ENCODE measurements around the gene DMRTB1.

The DMRTB1 gene

DNA sequence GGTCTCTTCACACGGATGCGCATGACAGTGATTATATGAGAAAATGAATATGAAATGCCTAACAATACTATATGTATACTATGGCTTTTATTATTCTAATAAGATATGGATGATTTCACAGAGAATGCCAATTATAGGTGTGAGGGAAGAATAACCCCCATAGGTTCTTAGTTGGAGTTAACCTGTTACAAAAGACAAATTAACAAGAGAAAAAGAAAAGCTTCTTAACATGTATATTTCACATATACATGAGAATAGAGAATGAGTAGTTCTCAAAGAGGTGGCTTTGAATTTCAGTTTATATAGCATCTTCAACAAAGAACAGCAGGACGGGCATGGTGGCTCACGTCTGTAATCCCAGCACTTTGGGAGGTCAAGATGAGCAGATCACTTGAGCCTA, 24.0 kb upstream of the DMRTB1 start:
- DNase-seq (ENCODE audit: low read depth in 2 of 2) = no peak

- DNase-seq (ENCODE audit: low read depth in 2 of 2) = no peak
Observed at GRCh38 chr1:53438427-53439336, 20.5 kb upstream of the DMRTB1 start.

GRCh38 chr1:53439337-53440207, 19.6 kb upstream of the DMRTB1 start:
- no peak for DNase-seq (ENCODE audit: low read depth in 2 of 2)

GRCh38 chr1:53440633-53441032, 18.6 kb upstream of the DMRTB1 start:
- DNase-seq (ENCODE audit: low read depth in 2 of 2) = no peak

DNA sequence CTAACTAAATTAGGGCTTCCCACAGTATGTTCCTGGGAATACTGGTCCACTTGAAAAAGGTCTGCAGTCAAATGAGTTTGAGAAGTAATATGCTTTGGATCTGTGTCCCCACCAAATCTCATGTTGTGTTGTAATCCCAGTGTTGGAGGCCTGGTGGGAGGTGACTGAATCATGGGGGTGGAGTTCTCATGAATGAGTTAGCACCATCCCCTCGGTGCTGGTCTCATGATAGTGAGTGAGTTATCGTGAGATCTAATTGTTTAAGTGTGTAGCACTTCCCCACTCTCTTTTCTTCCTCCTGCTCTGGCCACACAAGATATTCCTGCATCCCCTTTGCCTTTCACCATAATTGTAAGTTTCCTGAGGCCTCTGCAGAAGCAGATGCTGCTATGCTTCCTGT, 16.9 kb upstream of the DMRTB1 start:
- no peak for DNase-seq (ENCODE audit: low read depth in 2 of 2)

- no peak for DNase-seq (ENCODE audit: low read depth in 2 of 2)
Observed at GRCh38 chr1:53446051-53446450, 13.1 kb upstream of the DMRTB1 start.

DNA sequence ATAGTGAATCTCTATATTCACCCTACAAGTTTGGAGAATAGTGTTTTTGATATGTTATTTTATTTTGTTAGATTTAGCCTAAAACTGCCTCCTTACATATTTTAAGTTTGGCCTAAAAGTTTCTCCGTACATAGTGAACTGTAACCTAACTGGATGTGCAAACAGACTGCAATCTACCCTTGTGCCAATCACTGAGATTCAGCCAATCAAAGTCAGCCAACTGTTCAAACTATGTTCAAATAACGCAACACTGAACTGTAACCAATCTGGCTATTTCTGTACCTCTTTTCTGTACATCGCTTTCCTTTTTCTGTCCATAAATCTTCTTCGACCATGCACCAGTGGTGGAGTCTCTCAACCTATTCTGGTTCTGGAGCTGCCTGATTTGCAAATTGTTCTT, 11.8 kb upstream of the DMRTB1 start:
- no peak for DNase-seq (ENCODE audit: low read depth in 2 of 2)

- no peak for DNase-seq (ENCODE audit: low read depth in 2 of 2)
Observed at GRCh38 chr1:53448241-53448841, 10.9 kb upstream of the DMRTB1 start.

GRCh38 chr1:53449021-53449420, 10.2 kb upstream of the DMRTB1 start:
- DNase-seq (ENCODE audit: low read depth in 2 of 2) = no peak

DNA sequence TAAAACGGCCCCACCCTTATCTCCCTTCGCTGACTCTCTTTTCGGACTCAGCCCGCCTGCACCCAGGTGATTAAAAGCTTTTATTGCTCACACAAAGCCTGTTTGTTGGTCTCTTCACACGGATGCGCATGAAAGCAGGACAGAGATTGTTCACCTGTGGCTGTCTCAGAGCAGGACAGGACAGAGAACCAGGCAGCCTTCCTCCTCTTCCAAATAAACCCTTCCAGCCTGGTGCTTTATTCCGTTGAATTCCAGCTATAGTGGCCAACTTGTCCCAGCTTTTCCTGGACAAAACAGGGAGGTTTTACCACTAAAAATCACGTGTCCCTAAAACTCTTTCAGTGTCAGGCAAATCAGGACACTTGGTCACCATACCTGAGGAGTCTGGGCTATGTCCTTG, 9.5 kb upstream of the DMRTB1 start:
- no peak for DNase-seq (ENCODE audit: low read depth in 2 of 2)

- DNase-seq (ENCODE audit: low read depth in 2 of 2) = no peak
Observed at GRCh38 chr1:53450225-53450624, 9.0 kb upstream of the DMRTB1 start.

GRCh38 chr1:53454019-53454418, 5.2 kb upstream of the DMRTB1 start:
- DNase-seq (ENCODE audit: low read depth in 2 of 2) = no peak

- DNase-seq (ENCODE audit: low read depth in 2 of 2) = no peak
Observed at GRCh38 chr1:53455364-53455991, 3.7 kb upstream of the DMRTB1 start.

DNA sequence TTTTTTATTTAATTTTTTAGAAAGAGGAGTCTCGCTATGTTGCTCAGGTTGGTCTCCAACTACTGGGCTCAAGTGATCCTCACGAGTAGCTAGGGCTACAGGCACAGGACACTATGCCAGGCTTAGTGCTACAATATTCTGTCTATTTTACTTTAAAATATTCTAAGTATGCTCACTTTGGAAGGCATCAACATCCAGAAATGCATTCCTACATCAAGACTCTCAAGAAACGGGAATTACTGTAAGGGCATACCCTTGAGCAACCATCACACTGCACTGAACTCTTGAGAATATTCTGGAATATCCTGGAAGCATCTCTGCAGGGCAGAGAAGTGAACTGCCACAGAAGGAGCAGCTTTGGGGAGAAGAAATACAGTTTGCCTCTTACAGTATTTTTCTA, 565 bp upstream of the DMRTB1 start:
- DNase-seq (ENCODE audit: low read depth in 2 of 2) = no peak

DNA sequence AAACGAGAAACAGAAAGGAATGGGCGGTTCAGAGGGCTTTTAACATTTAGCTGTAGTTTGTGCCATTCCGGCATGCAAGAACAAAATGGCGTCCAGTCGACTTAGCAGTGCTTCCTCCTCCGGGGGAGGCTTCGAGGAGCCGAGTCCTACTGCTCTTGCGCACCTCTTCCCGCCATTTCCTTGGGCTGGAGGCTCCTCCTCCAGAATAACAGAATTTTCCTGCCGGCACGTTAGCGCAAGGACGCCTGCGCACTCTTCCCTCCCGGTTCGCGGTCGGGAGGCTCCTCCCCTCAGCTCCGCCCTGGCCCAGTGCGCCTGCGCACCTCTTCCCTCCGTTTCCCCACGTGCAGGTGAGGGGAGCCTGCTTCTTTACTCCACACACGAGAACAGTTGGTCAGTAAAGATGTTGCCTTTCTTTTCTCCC, 1.0 kb downstream of the DMRTB1 start:
- DNase-seq (ENCODE audit: low read depth in 2 of 2) = no peak

- DNase-seq (ENCODE audit: low read depth in 2 of 2) = no peak
Observed at GRCh38 chr1:53460666-53461322, 1.6 kb downstream of the DMRTB1 start.

- DNase-seq (ENCODE audit: low read depth in 2 of 2) = no peak
Observed at GRCh38 chr1:53461323-53462044, 2.3 kb downstream of the DMRTB1 start.

- no peak for DNase-seq (ENCODE audit: low read depth in 2 of 2)
Observed at GRCh38 chr1:53462193-53462592, 3.0 kb downstream of the DMRTB1 start.

- no peak for DNase-seq (ENCODE audit: low read depth in 2 of 2)
Observed at GRCh38 chr1:53462769-53463501, 3.7 kb downstream of the DMRTB1 start.
